Activated T-helper 1 cell treated with Interleukin-2 at 50 U/mL for 16 hours (primary cell): ENCODE results near the gene CTDNEP1.

Experiments used
- DNase-seq: peaks from one replicate; pipeline ENCODE4 v3.0.0-alpha.2; 2020; ENCODE audit warnings: low read depth

CTDNEP1 gene

DNA sequence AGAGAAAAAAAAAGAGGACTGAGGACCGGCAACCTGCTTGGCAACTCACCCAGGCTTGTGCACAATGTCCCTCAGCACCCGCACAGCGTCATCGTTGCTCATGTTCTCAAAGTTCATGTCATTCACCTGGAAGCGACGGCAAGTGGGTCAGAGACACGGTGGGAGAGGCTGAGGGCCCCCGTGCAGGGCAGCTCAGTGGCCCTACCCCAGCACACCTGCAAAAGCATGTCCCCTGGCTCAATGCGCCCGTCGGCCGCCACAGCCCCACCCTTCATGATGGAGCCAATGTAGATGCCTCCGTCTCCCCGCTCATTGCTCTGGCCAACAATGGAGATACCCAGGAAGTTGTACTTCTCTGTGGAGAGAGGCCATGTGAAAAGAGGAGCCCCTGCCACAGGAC lies 22.6 kb downstream of the CTDNEP1 start:
- no peak for DNase-seq

GRCh38 chr17:7226721-7227710 lies 24.5 kb downstream of the CTDNEP1 start:
- DNase-seq = no peak

- no peak for DNase-seq
These were observed 25.7 kb downstream of the CTDNEP1 start for GRCh38 chr17:7225711-7226331.

- DNase-seq = no peak
These were observed 26.8 kb downstream of the CTDNEP1 start for GRCh38 chr17:7224661-7225111.

DNA sequence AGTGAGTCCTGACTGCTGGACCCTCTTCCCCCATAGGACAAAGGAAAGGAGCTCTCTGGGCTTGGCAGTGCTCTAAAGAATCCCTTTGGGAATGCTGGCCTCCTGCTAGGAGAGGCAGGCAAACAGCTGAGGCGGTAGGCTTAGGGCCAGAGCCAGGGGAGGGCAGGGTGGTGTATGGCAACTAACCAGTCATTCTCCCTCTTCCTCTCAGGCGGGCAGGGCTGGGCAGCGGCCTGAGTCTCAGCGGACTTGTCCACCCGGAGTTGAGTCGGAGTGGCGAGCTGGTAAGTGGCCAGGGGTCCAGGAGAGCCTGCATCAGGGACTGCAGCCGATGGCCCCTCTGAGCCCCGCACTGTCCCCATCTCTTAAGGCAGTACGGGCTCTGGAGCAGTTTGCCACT lies 27.4 kb downstream of the CTDNEP1 start:
- DNase-seq = no peak

DNA sequence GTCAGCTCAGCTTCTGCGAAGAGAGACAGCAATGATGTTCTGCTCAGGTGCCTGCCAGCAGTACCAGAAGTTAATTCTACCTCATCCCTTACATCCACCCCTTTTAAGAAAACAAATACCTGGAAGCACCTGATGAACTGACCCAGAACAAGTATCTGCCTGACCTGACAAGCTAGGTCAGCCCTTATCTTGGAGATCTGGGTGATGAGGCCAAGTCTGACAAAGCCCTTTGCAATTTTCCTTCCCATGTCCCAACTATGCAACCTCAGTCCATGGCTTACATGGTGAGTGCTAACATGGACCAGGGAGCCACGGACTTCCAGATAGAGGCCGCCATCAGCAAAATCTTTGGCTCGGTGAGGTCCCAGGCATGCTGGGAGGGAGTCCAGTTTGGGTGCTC lies 28.2 kb downstream of the CTDNEP1 start:
- no peak for DNase-seq

- no peak for DNase-seq
These were observed 28.6 kb downstream of the CTDNEP1 start for GRCh38 chr17:7222972-7223292.

DNA sequence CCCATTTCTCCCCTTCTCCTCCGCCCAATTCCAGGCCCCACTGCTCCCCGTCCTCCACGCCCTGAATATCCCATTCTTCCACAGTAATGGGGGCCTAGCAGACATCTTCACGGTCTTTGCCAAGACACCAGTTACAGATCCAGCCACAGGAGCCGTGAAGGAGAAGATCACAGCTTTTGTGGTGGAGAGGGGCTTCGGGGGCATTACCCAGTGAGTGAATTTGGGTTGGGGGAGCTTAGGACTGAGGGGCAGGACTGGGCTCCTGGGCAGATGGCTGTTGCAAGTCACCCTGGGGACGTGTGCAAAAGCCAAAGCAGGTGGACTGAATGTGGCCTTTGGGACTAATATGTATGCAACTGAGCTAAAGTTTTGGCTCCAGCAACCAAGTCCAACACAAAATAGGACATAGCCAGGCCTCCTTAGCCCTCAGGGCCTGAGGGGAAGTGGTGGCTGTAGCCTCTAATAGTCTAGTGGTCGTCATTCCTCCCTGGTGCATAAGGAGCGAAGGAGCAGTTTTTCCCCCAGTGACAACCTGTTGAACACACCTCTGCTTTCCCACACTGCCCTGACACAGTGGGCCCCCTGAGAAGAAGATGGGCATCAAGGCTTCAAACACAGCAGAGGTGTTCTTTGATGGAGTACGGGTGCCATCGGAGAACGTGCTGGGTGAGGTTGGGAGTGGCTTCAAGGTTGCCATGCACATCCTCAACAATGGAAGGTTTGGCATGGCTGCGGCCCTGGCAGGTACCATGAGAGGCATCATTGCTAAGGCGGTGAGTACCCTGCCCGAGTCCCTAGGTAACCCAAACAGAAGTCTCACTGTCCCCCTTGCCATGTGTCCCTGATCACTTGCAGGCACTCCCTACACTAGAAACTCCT lies 29.2 kb downstream of the CTDNEP1 start:
- DNase-seq = no peak

DNA sequence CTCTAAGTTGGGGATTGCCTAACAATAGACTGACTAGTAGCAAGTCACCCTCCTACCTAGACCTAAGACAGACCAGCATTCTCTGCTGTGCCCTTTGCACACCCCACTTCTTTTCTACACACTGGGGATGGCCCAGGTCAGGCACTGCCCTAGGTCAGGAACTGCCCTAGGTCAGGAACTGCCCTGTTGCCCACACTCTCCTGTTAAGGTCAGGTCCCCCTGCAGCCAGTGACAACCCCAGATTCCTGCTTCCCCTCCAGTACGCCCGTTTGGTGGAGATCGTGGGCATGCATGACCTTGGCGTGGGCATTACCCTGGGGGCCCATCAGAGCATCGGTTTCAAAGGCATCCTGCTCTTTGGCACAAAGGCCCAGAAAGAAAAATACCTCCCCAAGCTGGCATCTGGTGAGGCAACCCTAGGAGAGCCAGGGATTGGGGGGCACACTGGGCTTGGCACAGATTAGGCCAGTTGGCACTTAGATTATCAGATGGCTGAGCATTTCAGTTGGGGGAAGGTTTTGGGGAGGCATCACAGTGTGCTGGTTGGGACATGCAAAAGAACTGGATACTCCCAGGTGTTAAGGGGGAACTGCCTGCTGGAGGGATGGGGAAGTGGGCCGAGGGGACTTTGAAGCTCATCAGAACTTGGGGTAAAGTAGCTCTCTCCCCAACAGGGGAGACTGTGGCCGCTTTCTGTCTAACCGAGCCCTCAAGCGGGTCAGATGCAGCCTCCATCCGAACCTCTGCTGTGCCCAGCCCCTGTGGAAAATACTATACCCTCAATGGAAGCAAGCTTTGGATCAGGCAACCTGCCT lies 30.0 kb downstream of the CTDNEP1 start:
- DNase-seq = no peak

DNA sequence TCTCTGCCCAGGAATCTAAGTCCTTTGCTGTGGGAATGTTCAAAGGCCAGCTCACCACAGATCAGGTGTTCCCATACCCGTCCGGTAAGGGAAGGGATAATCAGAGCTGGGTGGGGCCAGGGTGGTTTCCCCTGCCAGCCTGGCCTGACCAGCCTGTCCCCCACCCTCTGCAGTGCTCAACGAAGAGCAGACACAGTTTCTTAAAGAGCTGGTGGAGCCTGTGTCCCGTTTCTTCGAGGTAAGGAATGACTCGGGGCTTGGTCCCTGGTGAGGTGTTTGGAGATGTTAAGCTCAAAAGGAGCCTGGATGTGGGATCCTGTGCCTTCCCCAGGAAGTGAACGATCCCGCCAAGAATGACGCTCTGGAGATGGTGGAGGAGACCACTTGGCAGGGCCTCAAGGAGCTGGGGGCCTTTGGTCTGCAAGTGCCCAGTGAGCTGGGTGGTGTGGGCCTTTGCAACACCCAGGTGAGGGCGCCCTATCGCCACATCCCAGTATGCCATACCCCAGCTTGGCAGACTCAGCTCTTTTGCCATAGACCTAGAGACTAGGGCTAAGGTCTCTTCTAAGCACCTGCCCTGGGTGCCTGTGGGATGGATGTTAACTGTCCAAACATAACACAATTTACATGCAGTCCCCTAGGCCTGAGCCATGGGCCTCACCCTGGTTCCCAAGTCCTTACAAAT lies 30.8 kb downstream of the CTDNEP1 start:
- peak; percentile 37 for DNase-seq

DNA sequence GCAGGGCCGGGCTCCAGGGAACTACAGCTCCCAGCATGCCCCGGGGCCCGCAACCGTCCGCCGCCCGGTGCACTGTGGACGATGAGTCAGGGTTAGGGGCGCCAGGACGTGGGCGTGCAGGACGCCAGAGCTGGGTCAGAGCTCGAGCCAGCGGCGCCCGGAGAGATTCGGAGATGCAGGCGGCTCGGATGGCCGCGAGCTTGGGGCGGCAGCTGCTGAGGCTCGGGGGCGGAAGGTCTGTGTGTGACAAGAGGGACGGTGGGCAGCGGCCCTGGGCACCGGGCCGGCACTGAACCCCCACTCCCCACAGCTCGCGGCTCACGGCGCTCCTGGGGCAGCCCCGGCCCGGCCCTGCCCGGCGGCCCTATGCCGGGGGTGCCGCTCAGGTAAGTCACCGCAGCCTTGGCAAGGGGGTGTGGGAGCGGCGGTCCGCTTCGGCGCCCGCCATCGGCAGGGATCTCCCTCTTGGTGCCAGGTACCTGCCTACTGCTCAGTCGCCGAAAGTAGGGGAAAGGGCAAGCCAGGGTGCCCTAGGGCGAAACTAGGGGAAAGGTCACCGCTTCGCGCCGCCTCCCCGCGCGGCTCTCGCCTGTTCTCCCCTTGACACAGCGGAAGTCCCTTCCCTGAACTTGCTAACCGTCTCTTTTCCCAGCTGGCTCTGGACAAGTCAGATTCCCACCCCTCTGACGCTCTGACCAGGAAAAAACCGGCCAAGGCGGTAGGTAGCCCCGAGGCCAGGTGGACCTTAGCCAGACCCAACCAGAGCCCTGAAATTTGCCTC lies 31.5 kb downstream of the CTDNEP1 start, which contains the start of the genes ACADVL and DLG4:
TSS of gene ACADVL (plus strand) at position 127 of the 781 bp plus-strand sequence. CDS start at position 174, 47 bp downstream.
TSS of gene DLG4 (minus strand) at position 25 of the 781 bp plus-strand sequence.
- peak; percentile 59 for DNase-seq

DNA sequence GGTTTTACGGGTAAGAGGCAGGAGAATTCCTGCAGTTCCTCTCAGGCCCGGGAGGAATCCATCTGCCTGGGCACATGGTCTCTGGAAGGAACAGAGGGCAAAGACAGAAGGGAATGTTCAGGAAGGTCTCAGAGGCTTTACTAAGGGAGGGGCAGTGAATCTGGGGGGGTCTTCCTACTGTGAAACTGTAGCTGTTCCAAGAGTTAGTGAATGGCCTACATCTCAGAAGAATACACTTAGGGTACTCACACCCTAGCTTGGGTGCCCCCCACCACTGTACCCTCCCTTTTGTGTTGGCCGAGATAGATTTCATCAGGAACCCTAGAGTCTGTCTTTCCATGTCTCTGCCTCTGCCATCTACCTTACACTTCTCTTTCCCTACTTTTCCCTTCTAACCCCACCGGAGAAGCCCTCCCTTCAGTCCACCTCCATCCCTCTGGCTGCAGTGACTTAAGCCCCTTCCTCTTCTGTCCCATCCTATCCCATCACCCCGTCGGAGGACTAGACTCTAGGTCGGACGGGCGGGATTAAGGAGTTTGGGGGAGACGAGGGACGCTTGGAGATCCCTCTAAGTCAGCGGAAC lies 32.2 kb downstream of the CTDNEP1 start:
- no peak for DNase-seq

DNA sequence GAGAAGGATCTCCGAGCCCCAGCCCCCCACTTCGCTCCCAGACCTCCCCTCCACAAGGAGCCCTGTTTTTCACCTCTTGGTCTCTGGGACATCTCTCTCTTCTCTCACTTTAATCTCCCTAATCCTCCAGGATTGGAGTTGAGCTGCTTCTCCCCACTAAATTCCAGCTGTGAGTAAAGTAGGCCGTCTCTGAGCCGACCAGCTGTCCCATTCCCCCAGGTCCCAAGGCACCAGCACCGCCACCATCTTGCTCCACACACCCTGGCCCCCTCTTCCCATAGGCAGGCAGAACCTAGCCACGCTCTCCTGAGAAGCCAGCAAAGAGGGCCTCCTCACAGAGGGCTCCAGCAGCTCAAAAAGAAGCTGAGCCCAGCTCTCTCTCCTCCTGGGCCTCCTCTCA lies 32.8 kb downstream of the CTDNEP1 start:
- no peak for DNase-seq

- no peak for DNase-seq
These were observed 33.4 kb downstream of the CTDNEP1 start for GRCh38 chr17:7218166-7218565.

DNA sequence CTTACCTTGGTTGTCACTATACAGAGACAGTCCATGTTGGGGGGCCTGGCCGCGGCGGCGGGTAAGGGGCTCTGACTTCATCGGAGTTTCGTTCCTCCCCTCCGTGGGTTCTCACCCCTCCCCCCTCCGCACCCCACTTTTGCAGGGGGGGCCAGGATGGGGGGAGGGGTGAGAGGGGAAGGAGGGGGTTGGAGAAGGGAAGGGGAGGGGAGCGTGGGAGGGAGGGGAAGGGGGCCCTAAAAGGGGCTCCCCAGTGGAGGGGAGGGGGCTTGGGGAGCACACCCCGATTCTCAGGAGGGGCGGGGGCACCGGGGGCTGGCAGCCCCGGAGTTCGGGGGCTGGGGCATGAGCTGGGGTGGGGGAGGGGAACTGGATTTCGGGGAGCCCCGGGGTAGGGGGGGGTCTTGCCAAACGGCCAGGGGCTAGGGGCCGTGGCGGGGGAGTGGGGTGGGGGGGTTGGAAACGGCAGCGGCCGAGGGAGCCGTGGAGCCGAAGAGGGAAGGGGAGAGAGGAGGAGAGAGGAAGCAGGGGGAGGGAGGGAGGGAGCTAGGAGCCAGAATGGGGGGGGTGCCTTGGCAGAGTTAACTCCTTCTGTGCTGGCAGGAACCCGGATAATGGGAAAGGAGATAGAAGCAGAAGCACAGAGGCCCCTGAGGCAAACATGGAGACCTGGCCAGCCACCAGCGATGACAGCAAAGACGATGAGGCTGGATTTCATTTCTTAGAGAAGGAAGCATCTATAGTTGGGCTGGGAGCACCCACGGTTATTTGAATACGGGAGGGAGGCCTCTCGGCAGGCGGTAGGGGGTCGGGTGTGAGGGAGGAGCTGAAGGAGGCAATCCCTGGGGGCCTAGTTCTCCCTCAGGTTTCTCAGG lies 34.2 kb downstream of the CTDNEP1 start:
- DNase-seq = no peak

GRCh38 chr17:7216242-7217112 lies 35.1 kb downstream of the CTDNEP1 start:
- no peak for DNase-seq

DNA sequence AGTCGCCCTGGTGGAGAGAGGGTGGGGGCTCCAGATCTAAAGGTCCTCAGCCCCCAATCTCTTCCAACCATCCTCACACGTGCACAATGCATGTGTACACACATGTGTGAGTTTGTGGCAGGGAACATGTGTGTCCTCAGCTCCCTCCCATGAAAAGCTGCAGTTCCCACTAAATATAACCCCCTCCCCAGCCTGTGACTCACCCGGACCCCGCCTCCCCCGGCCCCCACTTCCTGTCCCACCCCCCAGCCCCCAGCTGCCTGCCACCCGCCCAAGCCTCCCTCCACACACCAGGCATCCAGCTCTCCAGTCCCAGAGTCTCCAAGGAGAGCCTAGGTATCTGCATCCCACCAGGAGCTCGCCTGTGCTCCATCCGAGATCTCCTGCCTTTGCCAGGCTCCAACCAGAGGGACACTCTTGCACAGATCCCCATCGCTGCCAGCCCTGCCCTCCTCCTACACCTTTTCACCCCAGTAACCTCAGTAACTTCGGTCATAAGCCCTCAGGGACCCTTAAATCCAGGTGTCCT lies 35.8 kb downstream of the CTDNEP1 start:
- no peak for DNase-seq
